Measurements from ENCODE around the gene BTBD9. TPM values are rescaled to one million over a fixed set of nuclear protein-coding genes. Genes with fewer than 3 reads are reported as not detected.

BTBD9 gene
- total RNA-seq, 4 donors from 2014 or later = 10.8 to 26.3 (median 15.3) TPM

DNA sequence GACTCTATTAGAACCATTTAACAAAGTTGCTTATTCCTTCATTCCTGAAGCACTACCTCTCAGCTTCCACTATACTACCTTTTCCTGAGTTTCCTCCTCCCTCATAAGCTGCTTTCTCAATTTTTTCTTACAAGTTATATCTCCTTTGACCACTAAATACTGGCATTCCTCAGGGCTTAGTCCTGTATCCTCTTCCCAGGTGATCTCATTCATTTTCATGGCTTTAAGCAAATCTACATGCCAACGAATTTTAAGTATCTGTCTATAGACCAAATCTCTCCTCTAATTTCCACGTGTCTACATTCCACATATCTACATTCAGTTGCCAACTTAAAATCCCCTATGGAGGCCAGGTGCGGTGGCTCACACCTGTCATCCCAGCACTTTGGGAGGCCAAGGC, 134.7 kb downstream of the BTBD9 start:
- DNase-seq (ENCODE audit: low spot score) (no peak), ATAC-seq (ENCODE audit: low FRiP score) (no peak)
- TF ChIP-seq, protein P1, sequence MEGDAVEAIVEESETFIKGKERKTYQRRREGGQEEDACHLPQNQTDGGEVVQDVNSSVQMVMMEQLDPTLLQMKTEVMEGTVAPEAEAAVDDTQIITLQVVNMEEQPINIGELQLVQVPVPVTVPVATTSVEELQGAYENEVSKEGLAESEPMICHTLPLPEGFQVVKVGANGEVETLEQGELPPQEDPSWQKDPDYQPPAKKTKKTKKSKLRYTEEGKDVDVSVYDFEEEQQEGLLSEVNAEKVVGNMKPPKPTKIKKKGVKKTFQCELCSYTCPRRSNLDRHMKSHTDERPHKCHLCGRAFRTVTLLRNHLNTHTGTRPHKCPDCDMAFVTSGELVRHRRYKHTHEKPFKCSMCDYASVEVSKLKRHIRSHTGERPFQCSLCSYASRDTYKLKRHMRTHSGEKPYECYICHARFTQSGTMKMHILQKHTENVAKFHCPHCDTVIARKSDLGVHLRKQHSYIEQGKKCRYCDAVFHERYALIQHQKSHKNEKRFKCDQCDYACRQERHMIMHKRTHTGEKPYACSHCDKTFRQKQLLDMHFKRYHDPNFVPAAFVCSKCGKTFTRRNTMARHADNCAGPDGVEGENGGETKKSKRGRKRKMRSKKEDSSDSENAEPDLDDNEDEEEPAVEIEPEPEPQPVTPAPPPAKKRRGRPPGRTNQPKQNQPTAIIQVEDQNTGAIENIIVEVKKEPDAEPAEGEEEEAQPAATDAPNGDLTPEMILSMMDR (IDR thresholded peaks at IDR 0.05) = no peak

DNA sequence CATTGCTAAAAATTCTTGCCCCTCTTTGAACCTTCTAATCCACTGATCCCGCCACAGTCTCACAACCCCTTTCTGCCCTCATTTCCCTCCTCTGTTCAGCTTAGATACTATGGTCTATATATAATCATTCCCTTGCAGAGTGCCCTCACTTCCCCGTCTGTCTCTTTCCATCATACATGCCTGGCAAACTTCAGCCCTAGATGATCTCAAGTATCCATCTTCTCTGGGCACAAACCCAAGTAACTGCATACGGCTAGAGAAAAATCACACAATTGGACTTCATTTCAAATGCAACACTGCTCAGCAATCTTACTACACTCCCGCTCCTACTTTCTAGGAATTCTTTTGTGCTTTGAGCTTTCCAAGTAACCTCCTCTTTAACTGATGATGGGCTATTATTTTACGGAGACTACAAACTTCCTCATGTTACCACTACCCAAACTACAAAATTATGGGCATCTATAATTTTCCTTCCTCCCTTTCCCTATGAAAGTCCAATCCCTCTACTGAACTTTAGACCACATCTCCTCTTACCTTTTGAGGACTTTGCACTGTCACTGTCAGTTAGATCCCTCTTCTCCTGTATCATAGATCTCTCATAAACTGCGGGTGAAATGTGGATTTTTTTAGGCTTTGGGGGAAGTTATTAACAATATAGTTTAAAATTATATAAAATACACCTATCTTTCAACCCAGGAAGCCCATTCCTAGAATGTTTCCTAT, 135.6 kb downstream of the BTBD9 start:
- TF ChIP-seq, protein P1 (IDR thresholded peaks at IDR 0.05) = no peak
- no peak for ATAC-seq (ENCODE audit: low FRiP score)
- no peak for DNase-seq (ENCODE audit: low spot score)

DNA sequence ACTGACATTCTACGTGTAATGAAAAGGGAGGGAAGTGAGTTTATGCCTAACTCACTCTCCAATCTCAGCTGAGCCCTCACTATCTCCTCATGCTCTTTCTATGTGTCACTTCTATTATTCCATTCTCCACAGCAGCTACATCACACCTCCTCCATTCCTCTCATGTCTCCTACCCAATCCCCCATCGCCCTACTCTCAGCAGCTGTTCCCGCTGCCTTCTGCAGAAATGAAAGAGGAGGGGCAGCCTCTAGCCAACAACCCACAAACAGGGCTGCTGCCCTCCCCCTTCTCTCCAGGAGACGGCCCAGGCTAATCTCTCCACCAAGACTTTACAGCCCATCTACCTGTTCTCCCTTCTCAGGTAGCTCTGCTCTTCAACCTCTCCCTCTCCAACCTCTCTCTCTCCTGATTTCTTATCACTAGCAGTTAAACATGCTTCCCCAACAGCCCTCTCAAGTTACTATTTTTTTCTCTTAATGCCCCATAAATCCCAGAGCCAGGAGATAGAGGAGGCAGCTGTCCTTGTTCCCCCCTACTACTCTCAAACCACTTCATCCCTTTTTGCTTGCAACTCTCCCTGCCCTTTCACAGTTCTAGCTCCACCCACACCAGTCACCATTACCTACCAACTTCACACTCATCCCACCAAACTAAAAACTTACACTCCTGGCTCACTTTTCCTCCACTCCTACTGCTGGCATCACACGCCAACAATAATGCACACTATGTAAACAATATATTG, 136.5 kb downstream of the BTBD9 start:
- TF ChIP-seq, protein P1 (IDR thresholded peaks at IDR 0.05) = no peak
- ATAC-seq (ENCODE audit: low FRiP score) = no peak
- no peak for DNase-seq (ENCODE audit: low spot score)

DNA sequence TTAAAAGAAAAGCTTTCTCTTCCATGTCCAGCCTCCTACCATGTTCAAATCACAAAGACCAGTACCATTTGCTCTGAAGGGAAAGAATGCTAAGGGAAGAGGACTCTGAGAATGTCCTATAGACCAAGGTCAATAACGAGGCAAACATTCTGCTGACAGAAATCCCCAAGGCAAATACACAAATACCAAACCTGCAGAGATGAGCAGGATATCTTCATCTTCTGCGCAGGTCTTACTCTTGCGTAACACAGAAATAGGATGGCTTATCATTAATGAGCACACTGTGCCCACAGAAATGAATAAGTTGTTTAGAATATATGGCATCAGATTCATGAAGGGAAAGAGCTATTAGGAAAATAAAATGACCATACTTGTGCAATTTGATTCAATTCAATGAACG, 137.3 kb downstream of the BTBD9 start:
- DNase-seq (ENCODE audit: low spot score) (no peak), ATAC-seq (ENCODE audit: low FRiP score) (no peak)
- TF ChIP-seq, protein P1 (IDR thresholded peaks at IDR 0.05) = no peak

DNA sequence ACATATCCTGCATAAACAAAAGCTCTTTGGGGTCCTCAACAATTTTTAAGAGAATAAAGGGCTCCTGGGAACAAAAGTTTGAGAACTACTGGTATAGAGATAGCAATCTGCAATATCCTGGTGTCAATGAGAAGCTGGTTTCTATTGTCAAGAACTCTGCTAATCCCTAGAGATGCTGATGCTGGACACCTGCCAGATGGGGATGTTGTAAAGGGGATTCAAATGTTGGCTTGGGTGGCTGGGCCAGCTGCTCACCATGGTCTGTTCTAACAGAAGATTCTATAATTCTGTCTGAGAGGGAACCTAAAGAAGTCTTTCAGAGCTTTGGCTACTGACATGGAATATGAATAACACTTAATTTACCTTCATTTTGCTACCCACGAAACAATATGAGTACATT, 137.8 kb downstream of the BTBD9 start:
- no peak for ATAC-seq (ENCODE audit: low FRiP score)
- TF ChIP-seq, protein P1 (IDR thresholded peaks at IDR 0.05) = no peak
- no peak for DNase-seq (ENCODE audit: low spot score)

DNA sequence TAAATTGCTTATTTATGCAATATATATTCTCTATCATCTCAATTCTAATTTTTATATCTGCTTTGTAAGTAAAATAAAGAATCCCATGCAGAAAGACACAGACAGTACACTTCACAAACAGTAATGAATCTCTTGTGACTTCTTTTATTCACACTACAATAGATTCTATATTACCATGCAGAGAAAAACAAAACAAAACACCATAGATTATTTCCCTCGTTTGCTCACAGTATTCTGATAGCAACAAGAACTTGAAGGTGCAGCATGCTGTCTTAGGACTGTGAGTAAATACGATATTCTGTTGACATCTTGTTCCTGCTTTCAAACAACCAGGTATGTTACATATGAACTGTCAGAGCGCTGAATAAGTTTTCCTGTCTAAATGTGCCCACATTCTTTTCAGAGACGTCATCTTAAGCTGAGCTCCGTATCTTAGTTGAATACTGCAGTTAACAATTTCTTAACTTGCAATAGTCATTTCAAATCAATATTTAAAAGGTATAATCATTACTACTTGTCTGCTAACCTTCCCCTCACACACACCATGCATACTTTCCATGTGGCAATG, 140.1 kb downstream of the BTBD9 start:
- ATAC-seq (ENCODE audit: low FRiP score) (no peak), DNase-seq (ENCODE audit: low spot score) (no peak)
- TF ChIP-seq, protein P1 (IDR thresholded peaks at IDR 0.05) = no peak
